ENCODE results near the gene ZNF628. TPM values are rescaled to one million over a fixed set of nuclear protein-coding genes. Genes with fewer than 3 reads are reported as not detected.

Gene ZNF628
- 10 to 100 TPM in 1 of 4 donors, 1 to 10 TPM in 3; 1.4 to 15.0 (median 3.7) TPM for total RNA-seq
- 10 to 100 TPM in 1 of 3 donors, 1 to 10 TPM in 2; 1.8 to 10.1 (median 2.5) TPM for polyA plus RNA-seq

DNA sequence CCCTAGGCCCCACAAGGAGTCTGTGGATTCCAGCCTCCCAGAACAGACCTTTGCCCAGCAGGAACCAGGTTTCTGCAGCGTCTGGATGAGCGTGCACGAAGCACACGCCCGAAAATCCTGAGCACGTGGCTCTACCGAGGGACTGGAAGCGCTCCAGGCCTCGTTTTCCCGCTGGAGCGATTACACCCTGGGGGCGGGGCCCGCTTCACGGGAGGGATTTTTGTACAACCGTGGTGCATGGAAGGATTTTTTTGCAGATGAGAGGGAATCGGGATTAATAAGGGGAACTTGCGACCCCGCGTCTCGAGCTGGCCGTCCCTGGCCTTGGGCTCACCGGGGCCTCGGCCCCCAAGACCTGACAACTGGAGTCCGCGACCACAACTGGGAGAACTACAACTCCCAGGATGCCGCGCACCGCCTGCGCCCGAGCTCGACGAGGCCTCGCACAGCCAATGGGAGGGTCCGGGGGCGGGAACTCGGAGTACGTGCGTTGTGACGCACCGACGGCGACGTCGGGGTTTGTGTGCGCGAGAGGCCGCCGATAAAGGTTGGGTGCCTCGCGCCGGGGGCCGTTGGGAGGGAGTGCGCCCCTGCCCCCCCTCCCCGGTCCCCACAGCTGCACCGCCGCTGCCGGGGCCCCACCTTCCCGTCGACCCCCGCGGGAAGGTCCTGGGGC is at the start of gene ZNF628:
TSS of gene ZNF628 (plus strand) at position 518 of the 676 bp plus-strand sequence. CDS start 3,294 bp downstream, outside the sequence.
- Histone ChIP-seq H3K4me1 (peaks cover 3 to 20% (median 18%) of the 10 kb centered on the region in 4 donors), H3K9me3 (no peaks in the 10 kb centered on the region), H3K27me3 (no peaks in the 10 kb centered on the region), H3K27ac (peak within 1 kb of the TSS; percentile 91 to 97 (median 95)), H3K4me3 (peak within 1 kb of the TSS; percentile 60 to 82 (median 64)), H3K36me3 (peaks cover 0 to 1% (median 0%) of the 10 kb centered on the region in 4 donors)
- 1% methylated on average over 61 of the region's 61 CpGs for WGBS, 2 donors
- intact Hi-C loops (cut with DNase I), result no loop called here
- DNase-seq, result peak; percentile 99
- TF ChIP-seq EP300 (IDR thresholded peaks at IDR 0.05) (no peak), POLR2AphosphoS5 (IDR thresholded peaks at IDR 0.05) (peak; percentile 93 to 96 (median 94)), POLR2A (IDR thresholded peaks at IDR 0.05) (peak; percentile 48 to 72)
- TF ChIP-seq, protein P1, sequence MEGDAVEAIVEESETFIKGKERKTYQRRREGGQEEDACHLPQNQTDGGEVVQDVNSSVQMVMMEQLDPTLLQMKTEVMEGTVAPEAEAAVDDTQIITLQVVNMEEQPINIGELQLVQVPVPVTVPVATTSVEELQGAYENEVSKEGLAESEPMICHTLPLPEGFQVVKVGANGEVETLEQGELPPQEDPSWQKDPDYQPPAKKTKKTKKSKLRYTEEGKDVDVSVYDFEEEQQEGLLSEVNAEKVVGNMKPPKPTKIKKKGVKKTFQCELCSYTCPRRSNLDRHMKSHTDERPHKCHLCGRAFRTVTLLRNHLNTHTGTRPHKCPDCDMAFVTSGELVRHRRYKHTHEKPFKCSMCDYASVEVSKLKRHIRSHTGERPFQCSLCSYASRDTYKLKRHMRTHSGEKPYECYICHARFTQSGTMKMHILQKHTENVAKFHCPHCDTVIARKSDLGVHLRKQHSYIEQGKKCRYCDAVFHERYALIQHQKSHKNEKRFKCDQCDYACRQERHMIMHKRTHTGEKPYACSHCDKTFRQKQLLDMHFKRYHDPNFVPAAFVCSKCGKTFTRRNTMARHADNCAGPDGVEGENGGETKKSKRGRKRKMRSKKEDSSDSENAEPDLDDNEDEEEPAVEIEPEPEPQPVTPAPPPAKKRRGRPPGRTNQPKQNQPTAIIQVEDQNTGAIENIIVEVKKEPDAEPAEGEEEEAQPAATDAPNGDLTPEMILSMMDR (IDR thresholded peaks at IDR 0.05), result no peak

DNA sequence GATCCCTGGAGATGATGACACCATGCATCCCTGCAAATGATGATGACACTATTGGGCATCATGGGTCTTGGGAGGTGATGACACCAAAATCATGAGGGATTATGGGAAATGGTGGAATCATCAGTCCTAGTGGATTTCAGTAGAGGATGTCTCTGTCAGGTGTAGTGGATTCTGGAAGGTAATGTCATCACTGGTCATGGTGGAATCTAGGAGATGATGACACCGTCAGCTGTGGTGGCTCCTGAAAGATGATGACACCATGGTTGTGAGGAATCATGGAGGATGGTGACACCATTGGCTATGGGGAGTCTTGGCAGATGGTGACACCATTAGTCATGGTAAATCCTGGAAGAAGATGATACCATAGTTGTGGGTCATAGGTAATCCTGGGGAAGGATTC is 45.2 kb upstream of the ZNF628 start:
- Histone ChIP-seq H3K36me3 (no peaks in the 10 kb centered on the region), H3K27ac (no peak overlapping the region), H3K4me1 (no peaks in the 10 kb centered on the region), H3K9me3 (no peaks in the 10 kb centered on the region), H3K27me3 (peaks cover 34 to 75% (median 62%) of the 10 kb centered on the region in 3 donors), H3K4me3 (no peak overlapping the region)
- WGBS, 2 donors, result 93% methylated on average over 1 of the region's 1 CpG
- TF ChIP-seq POLR2A (IDR thresholded peaks at IDR 0.05), result no peak
- intact Hi-C loops (cut with DNase I), result no loop called here
- DNase-seq, result no peak

GRCh38 chr19:55432241-55432959 is 44.0 kb upstream of the ZNF628 start:
- Histone ChIP-seq H3K27me3 (peaks cover 34 to 87% (median 64%) of the 10 kb centered on the region in 3 donors), H3K36me3 (no peaks in the 10 kb centered on the region), H3K9me3 (no peaks in the 10 kb centered on the region), H3K4me1 (no peaks in the 10 kb centered on the region), H3K4me3 (no peak overlapping the region), H3K27ac (no peak overlapping the region)
- DNase-seq, result no peak
- 87 to 89% methylated on average over 14 of the region's 14 CpGs for WGBS, 2 donors
- no peak for TF ChIP-seq POLR2A (IDR thresholded peaks at IDR 0.05)
- TF ChIP-seq, protein P1 (IDR thresholded peaks at IDR 0.05), result no peak
- TF ChIP-seq EP300 (IDR thresholded peaks at IDR 0.05), result no peak
- TF ChIP-seq POLR2AphosphoS5 (IDR thresholded peaks at IDR 0.05), result no peak
- intact Hi-C loops (cut with DNase I), result no loop called here

GRCh38 chr19:55433292-55433691 is 43.1 kb upstream of the ZNF628 start:
- H3K4me3 ChIP-seq, result no peak overlapping the region
- H3K27ac ChIP-seq, result no peak overlapping the region
- intact Hi-C loops (cut with DNase I), result no loop called here
- 13 to 17% methylated on average over 48 of the region's 48 CpGs for WGBS, 2 donors
- DNase-seq, result no peak
- no peaks in the 10 kb centered on the region for H3K9me3 ChIP-seq
- H3K27me3 ChIP-seq, result peaks cover 43 to 89% (median 67%) of the 10 kb centered on the region in 3 donors
- TF ChIP-seq, protein P1 (IDR thresholded peaks at IDR 0.05), result no peak
- no peak for TF ChIP-seq POLR2AphosphoS5 (IDR thresholded peaks at IDR 0.05)
- H3K4me1 ChIP-seq, result no peaks in the 10 kb centered on the region
- H3K36me3 ChIP-seq, result no peaks in the 10 kb centered on the region

DNA sequence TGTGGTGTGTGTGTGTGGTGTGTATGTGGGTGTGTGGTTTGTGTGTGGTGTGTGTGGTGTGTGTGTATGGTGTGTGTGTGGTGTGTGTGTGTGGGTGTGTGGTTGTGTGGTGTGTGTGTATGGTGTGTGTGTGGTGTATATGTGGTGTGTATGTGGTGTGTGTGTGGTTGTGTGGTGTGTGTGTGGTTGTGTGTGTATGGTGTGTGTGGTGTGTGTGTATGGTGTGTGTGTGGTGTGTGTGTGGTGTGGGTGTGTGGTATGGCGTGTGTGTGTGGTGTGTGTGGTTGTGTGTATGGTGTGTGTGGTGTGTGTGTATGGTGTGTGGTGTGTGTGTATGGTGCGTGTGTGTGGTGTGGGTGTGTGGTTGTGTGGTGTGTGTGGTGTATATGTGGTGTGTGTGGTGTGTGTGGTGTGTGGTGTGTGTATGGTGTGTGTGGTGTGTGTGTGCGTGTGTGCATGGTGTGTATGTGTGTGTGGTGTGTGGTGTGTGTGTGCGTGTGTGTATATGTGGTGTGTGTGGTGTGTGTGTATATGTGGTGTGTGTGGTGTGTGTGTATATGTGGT is 42.0 kb upstream of the ZNF628 start:
- no peaks in the 10 kb centered on the region for H3K36me3 ChIP-seq
- H3K9me3 ChIP-seq, result no peaks in the 10 kb centered on the region
- no peak for DNase-seq
- WGBS, 2 donors, result 71 to 90% methylated on average over 4 of the region's 4 CpGs
- H3K4me1 ChIP-seq, result no peaks in the 10 kb centered on the region
- H3K4me3 ChIP-seq, result no peak overlapping the region
- TF ChIP-seq POLR2A (IDR thresholded peaks at IDR 0.05) (no peak), EP300 (IDR thresholded peaks at IDR 0.05) (no peak), POLR2AphosphoS5 (IDR thresholded peaks at IDR 0.05) (no peak)
- TF ChIP-seq, protein P1 (IDR thresholded peaks at IDR 0.05), result no peak
- H3K27ac ChIP-seq, result no peak overlapping the region
- peaks cover 49 to 89% (median 67%) of the 10 kb centered on the region in 3 donors for H3K27me3 ChIP-seq
- intact Hi-C loops (cut with DNase I), result no loop called here
